T-cell (primary cell): ENCODE measurements around the gene TM2D1. TPM values are rescaled to one million over a fixed set of nuclear protein-coding genes. Genes with fewer than 3 reads are reported as not detected.
"Not testable (repeated sequence)": the region's sequence is repeated elsewhere in the genome, so short reads cannot be mapped to it uniquely, and the experiment has no call there.

Experiments used
- ATAC-seq, 4 experiments: fragments of 200-7000 bp in 3 of 4; fragments of 150-1000 bp in 1 of 4; cut with Tn5 transposase; replicated peaks in 1 of 4; 1 replicate in 3 of 4; 2 replicates in 1 of 4; pipeline ENCODE4 v1.10.0; 2021; ENCODE audit warnings: moderate library complexity in 3 of 4, mild to moderate bottlenecking in 2 of 4, moderate number of reproducible peaks in 1 of 4
- CTCF ChIA-PET, 2 donors: fragments of 300-600 bp; sonication (Branson Sonifier 250); formaldehyde crosslinking; loops; one replicate each; lab custom pipeline; 2022; ENCODE audit warnings: antibody characterized with exemption in 2 of 2; lab: Charles Lee
- POLR2A ChIA-PET, 2 donors: fragments of 300-600 bp; sonication (Branson Sonifier 250); formaldehyde crosslinking; loops; one replicate each; lab custom pipeline; 2022; ENCODE audit warnings: antibody characterized with exemption in 2 of 2; lab: Charles Lee
- DNase-seq, 35 experiments: peaks; one replicate each; pipeline versions ENCODE4 v3.0.0 to v3.0.0-alpha.2; 2013 to 2023
- H3K27ac ChIP-seq: one replicate; pipeline ENCODE4 v1.5.1; 2013; ENCODE audit warnings: low read length
- H3K27me3 ChIP-seq, 2 experiments: replicated peaks in 1 of 2; 1 replicate in 1 of 2; 2 replicates in 1 of 2; pipeline versions ENCODE4 v1.6.1 to v1.7.0; 2013; ENCODE audit warnings: low read length in 1 of 2, mixed read lengths in 1 of 2; ENCODE audit not compliant: control insufficient read depth in 2 of 2, insufficient read depth in 2 of 2; ENCODE audit errors: extremely low read depth in 1 of 2
- H3K36me3 ChIP-seq, 2 donors: 1 replicate in 1 of 2; 2 replicates in 1 of 2; pipeline versions ENCODE4 v1.6.1 to v1.7.0; 2013; ENCODE audit warnings: low read length in 1 of 2; ENCODE audit not compliant: control insufficient read depth in 2 of 2, insufficient read depth in 1 of 2; ENCODE audit errors: extremely low read depth in 1 of 2
- H3K4me1 ChIP-seq, 2 experiments: 1 replicate in 1 of 2; 2 replicates in 1 of 2; pipeline versions ENCODE4 v1.6.1 to v1.7.0; 2013; ENCODE audit warnings: low read length in 2 of 2, mixed read lengths in 1 of 2; ENCODE audit not compliant: insufficient read depth in 2 of 2, control insufficient read depth in 1 of 2; ENCODE audit errors: extremely low read depth in 1 of 2
- H3K4me3 ChIP-seq, 2 donors: 1 replicate in 1 of 2; 2 replicates in 1 of 2; pipeline versions ENCODE4 v1.5.1 to v1.7.0; 2013; ENCODE audit warnings: mild to moderate bottlenecking in 2 of 2, low read length in 1 of 2, moderate library complexity in 1 of 2; ENCODE audit not compliant: control insufficient read depth in 1 of 2; ENCODE audit errors: extremely low read depth in 1 of 2
- H3K9me3 ChIP-seq: 2 replicates; pipeline ENCODE4 v1.7.0; 2013
- H3K27ac Mint-ChIP-seq, 2 donors: one replicate each; pipeline ENCODE4 v1.8.0; 2020 to 2021; ENCODE audit warnings: mild to moderate bottlenecking in 2 of 2, mixed read lengths in 2 of 2
- H3K27me3 Mint-ChIP-seq, 2 donors: one replicate each; pipeline ENCODE4 v1.8.0; 2021 to 2022; ENCODE audit warnings: mixed read lengths in 2 of 2
- H3K36me3 Mint-ChIP-seq: one replicate; pipeline ENCODE4 v1.8.0; 2021; ENCODE audit warnings: mixed read lengths
- H3K4me1 Mint-ChIP-seq, 3 donors: one replicate each; pipeline ENCODE4 v1.8.0; 2020 to 2022; ENCODE audit warnings: mixed read lengths in 3 of 3, mild to moderate bottlenecking in 1 of 3
- H3K4me3 Mint-ChIP-seq, 3 donors: one replicate each; pipeline ENCODE4 v1.8.0; 2020 to 2022; ENCODE audit warnings: mild to moderate bottlenecking in 3 of 3, mixed read lengths in 3 of 3, moderate library complexity in 3 of 3
- H3K9me3 Mint-ChIP-seq, 3 donors: one replicate each; pipeline ENCODE4 v1.8.0; 2020 to 2022; ENCODE audit warnings: mixed read lengths in 3 of 3
- WGBS: methylation state at CpG from one replicate; pipeline ENCODE4 v1.1.5; 2013; ENCODE audit warnings: missing lambda C conversion rate; ENCODE audit not compliant: insufficient coverage; 5-methylcytosine and 5-hydroxymethylcytosine counted together
- total RNA-seq, 35 experiments: library from RNA in 6 of 35; stranded (reverse) in 6 of 35; fragments of 120-200 nt in 1 of 35; gene quantifications; one replicate each; pipeline versions ENCODE4 v1.2.1 to v1.2.4 and lab custom pipeline; 2013 to 2026

Gene TM2D1
- total RNA-seq, 5 donors from 2014 or later (not counting 1 experiment from before 2014, with no cell fraction given) = 21.1 to 41.7 (median 38.5) TPM

DNA sequence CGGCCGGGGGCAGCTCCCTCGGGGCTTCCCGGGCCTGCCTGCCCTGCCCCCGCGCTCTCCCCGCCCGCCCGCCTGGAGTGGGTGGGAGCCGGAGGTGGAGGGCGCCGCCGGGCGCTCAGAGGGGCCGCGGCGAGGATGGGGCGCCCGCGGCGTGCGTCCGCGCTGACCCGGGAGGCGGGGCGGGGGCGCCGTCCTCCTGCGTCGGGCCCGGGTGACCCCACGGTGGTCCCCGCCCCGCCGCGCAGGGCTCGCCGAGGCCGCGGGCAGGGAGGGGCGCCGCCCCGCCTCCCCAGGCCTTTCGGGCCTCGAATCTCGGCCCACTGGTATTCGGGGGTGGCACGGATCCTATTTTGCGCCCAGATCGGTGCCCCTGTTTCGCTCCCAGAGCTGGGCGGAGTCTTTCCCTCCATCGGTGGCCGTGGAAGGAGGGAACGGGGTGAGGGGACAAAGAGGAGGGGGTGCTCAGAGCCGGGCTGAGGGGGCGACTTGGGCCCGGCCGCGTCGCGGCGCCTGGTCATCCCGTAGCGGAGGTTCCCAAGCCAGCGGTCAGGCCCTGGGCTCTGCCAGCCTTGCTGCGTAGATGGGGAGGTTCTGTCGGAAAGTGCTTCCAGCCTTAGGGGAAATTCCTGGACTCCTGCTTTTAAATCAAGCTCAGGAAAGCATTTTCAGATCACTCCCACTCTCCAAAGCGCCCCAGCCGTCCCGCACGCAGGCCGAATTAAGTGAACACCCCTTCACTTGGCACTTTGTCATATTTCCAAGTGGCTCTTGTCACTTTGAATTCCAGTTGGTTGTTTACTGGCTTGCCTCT, 17.9 kb upstream of the TM2D1 start:
- CTCF ChIA-PET = no interaction called here
- POLR2A ChIA-PET = no interaction called here
- WGBS = 19% methylated on average over 71 of the region's 74 CpGs

DNA sequence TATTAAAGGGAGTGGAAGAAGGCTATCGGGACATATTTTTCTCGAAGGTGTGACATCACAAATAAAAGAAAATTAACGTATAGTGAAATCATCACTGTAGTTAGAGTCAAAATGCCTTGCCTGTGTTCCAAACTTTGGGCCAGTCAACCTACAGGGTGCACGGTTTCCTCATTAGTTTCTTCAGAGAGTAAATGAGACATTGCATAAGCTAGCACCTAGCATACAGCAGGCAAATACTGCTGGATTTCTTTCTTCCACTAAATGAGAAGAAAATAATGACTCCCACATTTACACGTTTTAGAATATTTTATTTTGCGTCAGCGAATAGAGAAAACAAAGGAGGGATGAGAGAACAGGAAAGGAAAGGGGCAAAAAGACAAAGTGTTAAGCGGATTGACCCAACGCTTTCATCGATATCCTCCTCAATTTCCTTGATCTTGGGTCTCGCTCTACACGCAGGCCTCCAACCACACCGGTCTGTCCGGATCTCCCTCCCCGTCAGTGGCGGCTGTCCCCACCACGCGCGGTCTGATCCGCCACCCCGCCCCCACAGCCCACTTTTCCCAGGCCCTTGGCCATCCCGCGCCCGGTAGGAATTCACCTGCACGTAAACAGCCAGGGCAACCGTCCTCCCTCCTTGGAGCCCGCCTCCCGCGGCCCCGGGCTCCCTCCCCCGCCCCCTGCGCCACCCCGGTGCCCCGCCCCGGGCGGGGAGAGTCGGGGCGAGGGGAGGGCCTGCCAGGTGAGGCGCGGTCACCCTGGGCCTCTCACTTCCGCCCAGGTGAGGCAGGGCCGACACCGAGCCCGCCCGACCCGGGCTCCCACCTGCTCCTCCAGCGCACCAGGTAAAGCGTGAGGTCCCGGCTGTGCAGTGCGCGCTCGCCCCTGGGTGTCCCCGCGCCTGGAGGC, 17.0 kb upstream of the TM2D1 start, which contains the start of gene PATJ:
TSS of gene PATJ (plus strand) at position 770 of the 909 bp plus-strand sequence. CDS start 20,413 bp downstream, outside the sequence.
- H3K9me3 Mint-ChIP-seq = no peaks in the 10 kb centered on the region
- WGBS = 0% methylated on average over 42 of the region's 54 CpGs
- H3K27me3 Mint-ChIP-seq = no peaks in the 10 kb centered on the region
- Histone ChIP-seq H3K27ac (peak within 1 kb of the TSS; percentile 77), H3K36me3 (no peaks in the 10 kb centered on the region), H3K9me3 (no peaks in the 10 kb centered on the region), H3K27me3 (no peaks in the 10 kb centered on the region), H3K4me3 (peak within 1 kb of the TSS; percentile 58 to 76), H3K4me1 (peaks cover 6 to 21% of the 10 kb centered on the region in 2 experiments)
- DNase-seq = peak; percentile 31 to 73 (median 60)
- CTCF ChIA-PET = no interaction called here
- H3K4me3 Mint-ChIP-seq = peak within 1 kb of the TSS; percentile 84 to 93 (median 92)
- H3K27ac Mint-ChIP-seq = peak within 1 kb of the TSS; percentile 94 to 95
- H3K36me3 Mint-ChIP-seq = no peaks in the 10 kb centered on the region
- peaks cover 32 to 33% (median 32%) of the 10 kb centered on the region in 3 donors for H3K4me1 Mint-ChIP-seq
- peak; percentile 89 to 93 (median 92) for ATAC-seq
- POLR2A ChIA-PET = no interaction called here

More for the DNA sequence above, 17.9 kb upstream of the TM2D1 start:
- peak overlapping the region; percentile 58 to 76 for H3K4me3 ChIP-seq
- DNase-seq = peak in 4 of 35 experiments; percentile 2 to 17 (median 10)
- peak overlapping the region; percentile 72 to 84 (median 75) for H3K4me3 Mint-ChIP-seq
- H3K36me3 ChIP-seq = no peaks in the 10 kb centered on the region
- H3K27ac ChIP-seq = peak overlapping the region; percentile 57
- ATAC-seq = peak; percentile 59 to 73 (median 63)
- peaks cover 6 to 20% of the 10 kb centered on the region in 2 experiments for H3K4me1 ChIP-seq
- peak overlapping the region; percentile 62 to 76 for H3K27ac Mint-ChIP-seq
- H3K27me3 Mint-ChIP-seq = no peaks in the 10 kb centered on the region
- H3K9me3 Mint-ChIP-seq = no peaks in the 10 kb centered on the region
- H3K27me3 ChIP-seq = no peaks in the 10 kb centered on the region
- H3K36me3 Mint-ChIP-seq = peaks cover 4% of the 10 kb centered on the region
- H3K9me3 ChIP-seq = no peaks in the 10 kb centered on the region
- H3K4me1 Mint-ChIP-seq = peaks cover 32 to 38% (median 37%) of the 10 kb centered on the region in 3 donors

DNA sequence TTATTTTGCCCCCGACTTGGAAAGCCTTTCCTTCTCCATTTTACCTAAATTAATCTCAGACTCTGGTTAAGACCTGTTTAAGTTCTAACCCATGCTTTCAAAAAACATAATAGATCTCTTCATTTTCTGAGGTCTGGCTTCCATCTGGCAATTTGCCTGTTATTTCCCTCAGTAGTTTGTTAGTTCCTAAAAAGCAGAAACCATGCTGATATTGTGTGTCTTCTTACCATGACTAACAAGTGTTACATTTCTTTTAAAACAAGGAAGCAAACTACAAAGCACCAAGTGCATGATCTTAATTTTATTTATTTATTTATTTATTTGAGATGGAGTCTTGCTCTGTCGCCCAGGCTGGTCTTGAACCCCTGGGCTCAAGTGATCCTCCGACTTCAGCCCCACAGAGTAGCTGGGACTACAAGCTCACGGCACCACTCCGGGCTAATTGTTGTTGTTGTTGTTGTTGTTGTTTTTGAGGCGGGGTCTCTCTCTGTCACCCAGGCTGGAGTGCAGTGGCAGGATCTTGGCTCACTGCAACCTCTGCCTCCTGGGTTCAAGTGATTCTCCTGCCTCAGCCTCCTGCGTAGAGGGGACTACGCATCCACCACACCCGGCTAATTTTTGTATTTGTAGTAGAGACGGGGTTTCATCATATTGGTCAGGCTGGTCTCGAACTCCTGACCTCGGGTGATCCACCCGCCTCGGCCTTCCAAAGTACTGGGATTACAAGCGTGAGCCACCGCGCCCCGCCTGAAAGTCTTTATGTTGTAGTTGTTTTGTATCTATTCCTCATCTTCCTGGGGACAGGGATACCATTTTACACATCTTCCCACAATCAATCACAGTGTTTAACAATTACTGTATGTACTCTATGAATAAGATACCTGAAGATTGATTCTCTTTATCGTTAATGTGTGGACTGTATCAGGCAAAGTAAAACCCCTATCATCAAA, 16.1 kb upstream of the TM2D1 start:
- WGBS = 90% methylated on average over 2 of the region's 19 CpGs
- H3K27ac ChIP-seq = no peak overlapping the region
- Mint-ChIP-seq H3K4me3 (peak overlapping the region; percentile 84 to 93 (median 92)), H3K9me3 (no peaks in the 10 kb centered on the region), H3K4me1 (peaks cover 27 to 32% (median 30%) of the 10 kb centered on the region in 3 donors), H3K36me3 (no peaks in the 10 kb centered on the region), H3K27me3 (no peaks in the 10 kb centered on the region), H3K27ac (peak overlapping the region; percentile 94 to 95)
- POLR2A ChIA-PET = no interaction called here
- ATAC-seq (no peak), DNase-seq (no peak)
- no peak overlapping the region for H3K4me3 ChIP-seq
- no peaks in the 10 kb centered on the region for H3K36me3 ChIP-seq
- H3K4me1 ChIP-seq = peaks cover 10 to 30% of the 10 kb centered on the region in 2 experiments
- CTCF ChIA-PET = interaction anchor here in 1 of 2 donors (0.6 kb wide), 1 partner anchor 9 kb away, joined by 3 read pairs; no protein-coding TSS in a partner anchor
- H3K27me3 ChIP-seq = no peaks in the 10 kb centered on the region
- H3K9me3 ChIP-seq = no peaks in the 10 kb centered on the region

DNA sequence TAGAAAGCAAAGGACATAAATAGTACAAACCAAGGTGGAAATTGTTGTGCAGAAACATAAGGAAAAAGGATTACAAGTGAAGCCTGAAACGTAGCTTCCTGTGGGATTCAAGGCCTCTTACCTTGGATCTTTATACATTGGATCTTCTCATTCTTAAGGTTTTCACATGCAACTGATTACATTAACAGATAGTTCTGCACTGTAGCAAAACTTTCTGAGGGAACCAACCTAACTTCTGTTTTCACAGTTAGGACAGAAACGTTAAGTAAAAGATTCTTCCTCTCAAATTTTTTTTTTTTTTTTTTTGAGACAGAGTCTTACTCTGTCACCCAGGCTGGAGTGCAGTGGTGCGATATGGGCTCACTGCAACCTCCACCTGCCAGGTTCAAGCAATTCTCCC, 7.8 kb upstream of the TM2D1 start:
- POLR2A ChIA-PET = interaction anchor here in 1 of 2 donors (0.7 kb wide), 1 partner anchor 16 kb away, joined by 5 read pairs; no protein-coding TSS in a partner anchor
- Mint-ChIP-seq H3K27me3 (no peaks in the 10 kb centered on the region), H3K4me3 (no peak overlapping the region)

DNA sequence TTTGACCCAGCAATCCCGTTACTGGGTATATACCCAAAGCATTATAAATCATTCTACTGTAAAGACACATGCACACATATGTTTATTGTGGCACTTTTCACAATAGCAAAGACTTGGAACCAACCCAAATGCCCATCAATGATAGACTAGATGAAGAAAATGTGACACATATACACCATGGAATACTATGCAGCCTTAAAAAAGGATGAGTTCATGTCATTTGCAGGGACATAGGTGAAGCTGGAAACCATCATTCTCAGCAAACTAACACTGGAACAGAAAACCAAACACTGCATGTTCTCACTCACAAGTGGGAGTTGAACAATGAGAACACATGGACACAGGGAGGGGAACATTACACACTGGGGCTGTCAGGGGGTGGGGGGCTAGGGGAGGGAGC, 5.7 kb upstream of the TM2D1 start:
- H3K4me3 Mint-ChIP-seq, H3K27ac ChIP-seq, H3K4me1 Mint-ChIP-seq, POLR2A ChIA-PET, DNase-seq, H3K27ac Mint-ChIP-seq, H3K4me1 ChIP-seq, H3K36me3 ChIP-seq, H3K9me3 Mint-ChIP-seq, H3K27me3 Mint-ChIP-seq, CTCF ChIA-PET, H3K4me3 ChIP-seq, H3K9me3 ChIP-seq, H3K27me3 ChIP-seq, H3K36me3 Mint-ChIP-seq, ATAC-seq: not testable (repeated sequence)
- 33% methylated on average over 1 of the region's 1 CpG for WGBS

More for the DNA sequence above, 7.8 kb upstream of the TM2D1 start:
- Histone ChIP-seq H3K9me3 (no peaks in the 10 kb centered on the region), H3K4me3 (no peak overlapping the region), H3K27me3 (no peaks in the 10 kb centered on the region), H3K27ac (no peak overlapping the region), H3K36me3 (no peaks in the 10 kb centered on the region), H3K4me1 (peaks cover 4 to 15% of the 10 kb centered on the region in 2 experiments)
- DNase-seq (no peak), ATAC-seq (no peak)
- CTCF ChIA-PET = interaction anchor here (0.7 kb wide), 2 partner anchors 25 to 1839 kb away, joined by 3 to 4 read pairs; no protein-coding TSS in a partner anchor
- no peaks in the 10 kb centered on the region for H3K9me3 Mint-ChIP-seq
- no peak overlapping the region for H3K27ac Mint-ChIP-seq
- no peaks in the 10 kb centered on the region for H3K36me3 Mint-ChIP-seq
- H3K4me1 Mint-ChIP-seq = peaks cover 2 to 7% (median 5%) of the 10 kb centered on the region in 3 donors
- no CpG with 5 or more reads among the region's 3 CpGs for WGBS
